ENCODE measurements around the gene FAM118A. TPM values are rescaled to one million over a fixed set of nuclear protein-coding genes. Genes with fewer than 3 reads are reported as not detected.

Gene FAM118A
- total RNA-seq, 1 experiment from 2014 or later = 20.3 TPM

- no peaks in the 10 kb centered on the region for H3K4me1 ChIP-seq (ENCODE audit: insufficient read depth, low read length)
- no peaks in the 10 kb centered on the region for H4K20me1 ChIP-seq (ENCODE audit: low read length)
- intact Hi-C loops (cut with micrococcal nuclease) = no loop called here
- no peak overlapping the region for H3K9ac ChIP-seq (ENCODE audit: low read length)
- H3K27ac ChIP-seq (ENCODE audit: low read length) = no peak overlapping the region
- no peaks in the 10 kb centered on the region for H3K27me3 ChIP-seq (ENCODE audit: low read length)
- no peak for TF ChIP-seq EZH2 (IDR thresholded peaks at IDR 0.05; ENCODE audit: low read length, unreplicated experiment)
- no peak for TF ChIP-seq CTCF (conservative IDR thresholded peaks at IDR 0.05; ENCODE audit: low read depth, low read length)
- TF ChIP-seq EZH2phosphoT487 (IDR thresholded peaks at IDR 0.05; ENCODE audit: borderline replicate concordance, low read length) = no peak
- no peaks in the 10 kb centered on the region for H3K79me2 ChIP-seq (ENCODE audit: low read length)
- H3K9me3 ChIP-seq (ENCODE audit: low read length) = no peaks in the 10 kb centered on the region
- no peaks in the 10 kb centered on the region for H3K9me2 ChIP-seq (replicated peaks; ENCODE audit: low read length)
- ChIA-PET POLR2A (ENCODE audit: unreplicated experiment) (no interaction called here), CTCF (no interaction called here)
- H3F3A ChIP-seq (ENCODE audit: low read length, unreplicated experiment) = no peaks in the 10 kb centered on the region
- no peaks in the 10 kb centered on the region; the same call in 1 of the 2 replicates for H3K36me3 ChIP-seq (ENCODE audit: low read depth, low read length)
- DNase-seq (no peak), ATAC-seq (no peak)
- BruUV-seq (replicated peaks) = no TSS peak
- no peak overlapping the region for H2AFZ ChIP-seq (ENCODE audit: low read length)
- H3K4me3 ChIP-seq (ENCODE audit: low read length) = no peak overlapping the region
- no peak overlapping the region for H3K4me2 ChIP-seq (ENCODE audit: low read length)
Observed at GRCh38 chr22:45332001-45332400, 22.3 kb downstream of the FAM118A start.

GRCh38 chr22:45334068-45334467 is 24.3 kb downstream of the FAM118A start:
- no peaks in the 10 kb centered on the region for H3K9me3 ChIP-seq (ENCODE audit: low read length)
- no peaks in the 10 kb centered on the region for H3K4me1 ChIP-seq (ENCODE audit: insufficient read depth, low read length)
- H3K9ac ChIP-seq (ENCODE audit: low read length) = no peak overlapping the region
- CTCF ChIA-PET = interaction anchor here (0.6 kb wide), 1 partner anchor 13 kb away, joined by 3 read pairs; no protein-coding TSS in a partner anchor
- no TSS peak for BruUV-seq (replicated peaks)
- TF ChIP-seq CTCF (conservative IDR thresholded peaks at IDR 0.05; ENCODE audit: low read depth, low read length) = no peak
- TF ChIP-seq EZH2phosphoT487 (IDR thresholded peaks at IDR 0.05; ENCODE audit: borderline replicate concordance, low read length) = no peak
- no peak for TF ChIP-seq EZH2 (IDR thresholded peaks at IDR 0.05; ENCODE audit: low read length, unreplicated experiment)
- no peak overlapping the region for H3K4me2 ChIP-seq (ENCODE audit: low read length)
- intact Hi-C loops (cut with micrococcal nuclease) = no loop called here
- DNase-seq (no peak), ATAC-seq (no peak)
- H3K9me2 ChIP-seq (replicated peaks; ENCODE audit: low read length) = no peaks in the 10 kb centered on the region
- H3F3A ChIP-seq (ENCODE audit: low read length, unreplicated experiment) = no peaks in the 10 kb centered on the region
- H2AFZ ChIP-seq (ENCODE audit: low read length) = no peak overlapping the region
- H3K79me2 ChIP-seq (ENCODE audit: low read length) = no peaks in the 10 kb centered on the region
- no peaks in the 10 kb centered on the region for H4K20me1 ChIP-seq (ENCODE audit: low read length)
- POLR2A ChIA-PET (ENCODE audit: unreplicated experiment) = no interaction called here
- H3K4me3 ChIP-seq (ENCODE audit: low read length) = no peak overlapping the region
- H3K36me3 ChIP-seq (ENCODE audit: low read depth, low read length) = no peaks in the 10 kb centered on the region; the same call in 1 of the 2 replicates
- H3K27me3 ChIP-seq (ENCODE audit: low read length) = no peaks in the 10 kb centered on the region
- no peak overlapping the region for H3K27ac ChIP-seq (ENCODE audit: low read length)

- H3K27me3 ChIP-seq (ENCODE audit: low read length) = no peaks in the 10 kb centered on the region
- H4K20me1 ChIP-seq (ENCODE audit: low read length) = no peaks in the 10 kb centered on the region
- no peaks in the 10 kb centered on the region; the same call in 1 of the 2 replicates for H3K36me3 ChIP-seq (ENCODE audit: low read depth, low read length)
- no peaks in the 10 kb centered on the region for H3K4me1 ChIP-seq (ENCODE audit: insufficient read depth, low read length)
- H3K9me3 ChIP-seq (ENCODE audit: low read length) = no peaks in the 10 kb centered on the region
- no peaks in the 10 kb centered on the region for H3K9me2 ChIP-seq (replicated peaks; ENCODE audit: low read length)
- H3K79me2 ChIP-seq (ENCODE audit: low read length) = no peaks in the 10 kb centered on the region
- no peak for DNase-seq
- CTCF ChIA-PET = interaction anchor here (0.6 kb wide), 1 partner anchor 12 kb away, joined by 3 read pairs; no protein-coding TSS in a partner anchor
- no TSS peak for BruUV-seq (replicated peaks)
- POLR2A ChIA-PET (ENCODE audit: unreplicated experiment) = no interaction called here
- TF ChIP-seq CTCF (conservative IDR thresholded peaks at IDR 0.05; ENCODE audit: low read depth, low read length) (no peak), EZH2 (IDR thresholded peaks at IDR 0.05; ENCODE audit: low read length, unreplicated experiment) (no peak), EZH2phosphoT487 (IDR thresholded peaks at IDR 0.05; ENCODE audit: borderline replicate concordance, low read length) (no peak)
- no peaks in the 10 kb centered on the region for H3F3A ChIP-seq (ENCODE audit: low read length, unreplicated experiment)
- ATAC-seq = no peak
- no peak overlapping the region for H3K27ac ChIP-seq (ENCODE audit: low read length)
- intact Hi-C loops (cut with micrococcal nuclease) = no loop called here
- no peak overlapping the region for H2AFZ ChIP-seq (ENCODE audit: low read length)
- no peak overlapping the region for H3K9ac ChIP-seq (ENCODE audit: low read length)
- no peak overlapping the region for H3K4me3 ChIP-seq (ENCODE audit: low read length)
- no peak overlapping the region for H3K4me2 ChIP-seq (ENCODE audit: low read length)
Observed at GRCh38 chr22:45334528-45334927, 24.8 kb downstream of the FAM118A start.
